Measurements from ENCODE around the gene IZUMO1R. TPM values are rescaled to one million over a fixed set of nuclear protein-coding genes. Genes with fewer than 3 reads are reported as not detected.

Gene IZUMO1R
- total RNA-seq, 4 donors from 2014 or later, result not detected

- no peak for DNase-seq (ENCODE audit: extremely low spot score)
- Histone ChIP-seq H3K9me3 (no peaks in the 10 kb centered on the region), H3K27ac (replicated peaks in 1 of 4) (no peak overlapping the region), H3K4me3 (no peak overlapping the region), H3K4me1 (peaks cover 2 to 14% (median 9%) of the 10 kb centered on the region in 4 donors), H3K27me3 (no peaks in the 10 kb centered on the region), H3K36me3 (no peaks in the 10 kb centered on the region)
- TF ChIP-seq POLR2A (IDR thresholded peaks at IDR 0.05; ENCODE audit: low read depth) (no peak), EP300 (IDR thresholded peaks at IDR 0.05) (no peak), POLR2AphosphoS5 (IDR thresholded peaks at IDR 0.05) (no peak)
- 97% methylated on average over 14 of the region's 14 CpGs for WGBS
- intact Hi-C loops (cut with DNase I), result no loop called here
Observed at GRCh38 chr11:94307101-94307791, 2.9 kb downstream of the IZUMO1R start.

- Histone ChIP-seq H3K27me3 (no peaks in the 10 kb centered on the region), H3K27ac (replicated peaks in 1 of 4) (no peak overlapping the region), H3K9me3 (no peaks in the 10 kb centered on the region), H3K4me1 (peaks cover 2 to 15% (median 9%) of the 10 kb centered on the region in 4 donors), H3K4me3 (no peak overlapping the region), H3K36me3 (no peaks in the 10 kb centered on the region)
- TF ChIP-seq POLR2A (IDR thresholded peaks at IDR 0.05; ENCODE audit: low read depth) (no peak), CTCF (IDR thresholded peaks at IDR 0.05) (no peak), EP300 (IDR thresholded peaks at IDR 0.05) (no peak), POLR2AphosphoS5 (IDR thresholded peaks at IDR 0.05) (no peak)
- 94% methylated on average over 4 of the region's 5 CpGs for WGBS
- intact Hi-C loops (cut with DNase I), result no loop called here
- no peak for DNase-seq (ENCODE audit: extremely low spot score)
Observed at GRCh38 chr11:94308024-94308423, 3.6 kb downstream of the IZUMO1R start.

GRCh38 chr11:94309757-94310156, 5.4 kb downstream of the IZUMO1R start:
- no peak overlapping the region for H3K4me3 ChIP-seq
- H3K36me3 ChIP-seq, result no peaks in the 10 kb centered on the region
- H3K27me3 ChIP-seq, result no peaks in the 10 kb centered on the region
- intact Hi-C loops (cut with DNase I), result no loop called here
- 43% methylated on average over 1 of the region's 1 CpG for WGBS
- peak; percentile 64 for DNase-seq (ENCODE audit: extremely low spot score)
- H3K27ac ChIP-seq (replicated peaks in 1 of 4), result no peak overlapping the region
- no peak for TF ChIP-seq EP300 (IDR thresholded peaks at IDR 0.05)
- no peak for TF ChIP-seq POLR2AphosphoS5 (IDR thresholded peaks at IDR 0.05)
- no peak for TF ChIP-seq POLR2A (IDR thresholded peaks at IDR 0.05; ENCODE audit: low read depth)
- TF ChIP-seq CTCF (IDR thresholded peaks at IDR 0.05), result no peak
- peaks cover 0 to 10% (median 4%) of the 10 kb centered on the region in 4 donors for H3K4me1 ChIP-seq
- no peaks in the 10 kb centered on the region for H3K9me3 ChIP-seq

- no peaks in the 10 kb centered on the region for H3K36me3 ChIP-seq
- no peak for TF ChIP-seq EP300 (IDR thresholded peaks at IDR 0.05)
- no peak for TF ChIP-seq POLR2AphosphoS5 (IDR thresholded peaks at IDR 0.05)
- no peak for TF ChIP-seq CTCF (IDR thresholded peaks at IDR 0.05)
- TF ChIP-seq POLR2A (IDR thresholded peaks at IDR 0.05; ENCODE audit: low read depth), result no peak
- H3K4me1 ChIP-seq, result peaks cover 0 to 6% (median under 1%) of the 10 kb centered on the region in 4 donors
- no peaks in the 10 kb centered on the region for H3K27me3 ChIP-seq
- DNase-seq (ENCODE audit: extremely low spot score), result no peak
- intact Hi-C loops (cut with DNase I), result no loop called here
- H3K27ac ChIP-seq (replicated peaks in 1 of 4), result no peak overlapping the region
- H3K4me3 ChIP-seq, result no peak overlapping the region
- WGBS, result 47% methylated on average over 5 of the region's 5 CpGs
- H3K9me3 ChIP-seq, result no peaks in the 10 kb centered on the region
Observed at GRCh38 chr11:94310191-94310875, 6.0 kb downstream of the IZUMO1R start.

- no peaks in the 10 kb centered on the region for H3K36me3 ChIP-seq
- H3K4me1 ChIP-seq, result peaks cover 0 to 6% (median 2%) of the 10 kb centered on the region in 4 donors
- no peak for DNase-seq (ENCODE audit: extremely low spot score)
- H3K9me3 ChIP-seq, result no peaks in the 10 kb centered on the region
- intact Hi-C loops (cut with DNase I), result no loop called here
- no peaks in the 10 kb centered on the region for H3K27me3 ChIP-seq
- TF ChIP-seq POLR2AphosphoS5 (IDR thresholded peaks at IDR 0.05), result no peak
- no peak for TF ChIP-seq CTCF (IDR thresholded peaks at IDR 0.05)
- no peak for TF ChIP-seq POLR2A (IDR thresholded peaks at IDR 0.05; ENCODE audit: low read depth)
- TF ChIP-seq EP300 (IDR thresholded peaks at IDR 0.05), result no peak
- 60% methylated on average over 4 of the region's 4 CpGs for WGBS
- no peak overlapping the region for H3K27ac ChIP-seq (replicated peaks in 1 of 4)
- H3K4me3 ChIP-seq, result no peak overlapping the region
Observed at GRCh38 chr11:94312339-94312738, 8.0 kb downstream of the IZUMO1R start.

All from esophagus muscularis mucosa (tissue), 4 donors.